Cardiac septum (tissue), 1 donor: ENCODE data around the gene PARN. TPM values are rescaled to one million over a fixed set of nuclear protein-coding genes. Genes with fewer than 3 reads are reported as not detected.
"Not testable (repeated sequence)": the region's sequence is repeated elsewhere in the genome, so short reads cannot be mapped to it uniquely, and the experiment has no call there.

Source experiments
- DNase-seq: peaks from one replicate; pipeline ENCODE4 v3.0.0-alpha.2; 2020; ENCODE audit warnings: low spot score
- intact Hi-C: fragments of 100-400 bp; cut with DNase I; formaldehyde crosslinking; loops from one replicate; pipeline ENCODE4 v1.14.0; 2022
- total RNA-seq: library from RNA; stranded (reverse); fragmentation: NEBNext Ultra II Directional; extraction: Animal tissue kit (Norgen Biotek cat#: 25700); gene quantifications from one replicate; pipeline ENCODE4 v1.2.1, GENCODE V29; 2021
- donor health status: DM: no; HTN: no; CAD: no.

PARN gene
- total RNA-seq, 1 donor from 2014 or later = 20.3 TPM

DNA sequence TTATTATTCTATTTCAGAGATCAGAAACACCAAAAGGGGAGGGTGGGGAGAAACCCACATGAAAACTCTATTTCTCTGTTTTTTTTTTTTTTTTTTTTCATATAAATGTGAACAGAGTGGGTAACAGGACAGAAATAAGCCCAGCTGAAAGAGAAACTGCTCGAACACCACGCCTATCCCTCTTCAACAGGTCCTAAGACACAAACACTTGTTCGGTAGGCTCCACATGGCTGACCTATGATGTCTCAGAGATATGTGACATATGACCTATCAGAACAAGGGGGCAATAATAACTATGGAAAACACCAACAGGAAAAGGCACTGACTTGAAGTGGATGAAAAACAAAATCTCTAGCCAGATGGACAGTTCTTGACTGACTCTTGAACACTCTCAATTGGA, 44.8 kb downstream of the PARN start:
- intact Hi-C loops = no loop called here
- no peak for DNase-seq

DNA sequence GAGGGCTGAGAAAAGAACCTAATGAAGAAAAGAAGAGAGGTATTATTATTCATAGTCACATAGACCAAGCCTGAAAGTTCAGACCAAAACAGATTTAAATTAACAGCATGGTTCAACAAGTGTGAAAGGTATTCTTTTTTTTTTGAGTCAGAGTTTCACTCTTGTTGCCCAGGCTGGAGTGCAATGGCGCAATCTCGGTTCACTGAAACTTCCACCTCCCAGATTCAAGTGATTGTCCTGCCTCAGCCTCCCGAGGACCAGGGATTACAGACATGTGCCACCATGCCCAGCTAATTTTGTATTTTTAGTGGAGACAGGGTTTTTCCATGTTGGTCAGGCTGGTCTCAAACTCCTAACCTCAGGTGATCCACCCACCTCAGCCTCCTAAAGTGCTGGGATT, 49.1 kb downstream of the PARN start:
- intact Hi-C loops = not testable (repeated sequence)

DNA sequence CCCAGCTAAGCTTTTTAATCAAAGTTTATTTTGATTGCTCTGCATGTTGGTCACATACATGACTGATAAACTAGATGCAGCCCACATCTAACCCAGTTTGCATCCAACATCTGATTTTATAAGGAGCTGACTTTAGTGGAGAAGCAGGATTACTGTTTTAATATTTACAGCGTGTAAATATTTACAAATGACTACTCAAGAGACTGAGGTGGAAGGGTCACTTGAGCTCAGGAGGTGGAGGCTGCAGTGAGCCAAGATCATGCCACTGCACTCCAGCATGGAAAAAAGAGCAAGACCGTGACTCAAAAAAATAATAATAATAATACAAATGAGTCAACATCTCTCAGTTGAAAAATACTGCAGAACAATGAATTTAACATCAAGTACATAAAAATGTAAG, 50.8 kb downstream of the PARN start:
- no peak for DNase-seq
- intact Hi-C loops = no loop called here

More for the DNA sequence above, 49.1 kb downstream of the PARN start:
- DNase-seq = not testable (repeated sequence)

DNA sequence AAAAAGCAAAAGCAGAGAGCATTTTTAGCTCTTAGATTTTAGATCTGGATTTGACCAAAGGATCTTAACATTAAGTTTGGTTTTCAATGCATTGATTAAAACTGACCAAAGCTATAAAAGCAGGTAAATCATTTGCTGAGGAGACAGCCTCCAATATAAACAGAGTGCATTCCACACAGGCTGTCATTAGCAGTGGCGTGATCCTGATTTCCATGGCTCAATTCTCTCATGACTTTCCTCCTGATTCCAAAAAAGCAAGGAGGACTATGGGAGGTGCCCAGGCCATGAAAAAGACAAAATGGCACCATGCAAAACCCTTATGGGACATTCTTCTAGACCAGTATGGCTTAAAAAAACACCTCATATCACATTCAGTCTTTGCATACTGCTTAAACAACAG, 53.5 kb downstream of the PARN start:
- intact Hi-C loops = no loop called here
- no peak for DNase-seq

DNA sequence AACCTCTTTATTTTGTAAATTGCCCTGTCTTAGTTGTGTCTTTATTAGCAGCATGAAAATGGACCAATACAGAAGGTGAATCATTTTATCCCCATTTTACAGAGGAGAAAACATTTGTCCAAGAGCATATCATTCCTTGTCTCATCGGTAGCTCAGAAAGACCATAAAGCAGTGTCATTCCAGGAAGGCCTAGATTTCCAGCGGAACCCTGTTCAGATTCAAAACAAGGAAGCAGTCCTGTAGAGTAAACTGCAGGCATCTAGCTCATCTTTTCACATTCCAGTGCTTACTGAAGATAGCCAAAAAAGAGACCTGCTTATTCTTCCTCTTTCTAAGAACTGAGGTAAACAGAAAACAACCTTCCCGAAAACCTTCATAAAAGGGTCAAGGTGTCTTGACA, 54.0 kb downstream of the PARN start:
- DNase-seq = no peak
- intact Hi-C loops = no loop called here

DNA sequence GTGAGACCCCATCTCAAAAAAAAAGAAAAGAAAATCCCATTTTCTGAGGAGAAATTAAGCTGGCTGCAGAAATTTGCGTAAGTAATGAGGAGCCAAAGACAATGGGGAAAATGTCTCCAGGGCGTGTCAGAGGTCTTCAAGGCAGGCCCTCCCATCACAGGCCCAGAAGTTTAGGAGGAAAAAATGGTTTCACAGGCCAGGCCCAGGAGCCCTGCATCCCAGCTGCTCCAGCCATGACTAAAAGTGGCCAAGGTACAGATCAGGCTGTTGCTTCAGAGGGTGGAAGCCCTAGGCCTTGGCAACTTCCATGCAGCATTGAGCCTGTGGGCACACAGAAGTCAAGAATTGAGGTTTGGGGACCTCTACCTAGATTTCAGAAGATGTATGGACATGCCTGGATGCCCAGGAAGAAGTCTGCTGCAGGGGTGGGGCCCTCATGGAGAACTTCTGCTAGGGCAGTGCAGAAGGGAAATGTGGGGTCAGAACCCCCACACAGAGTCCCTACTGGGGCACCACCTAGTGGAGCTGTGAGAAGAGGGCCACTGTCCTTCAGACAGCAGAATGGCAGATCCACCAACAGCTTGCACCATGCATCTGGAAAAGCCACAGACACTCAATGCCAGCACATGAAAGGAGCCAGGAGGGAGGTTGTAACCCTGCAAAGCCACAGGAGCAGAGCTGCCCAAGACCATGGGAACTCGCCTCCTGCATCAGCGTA, 55.2 kb downstream of the PARN start:
- intact Hi-C loops, DNase-seq: not testable (repeated sequence)

DNA sequence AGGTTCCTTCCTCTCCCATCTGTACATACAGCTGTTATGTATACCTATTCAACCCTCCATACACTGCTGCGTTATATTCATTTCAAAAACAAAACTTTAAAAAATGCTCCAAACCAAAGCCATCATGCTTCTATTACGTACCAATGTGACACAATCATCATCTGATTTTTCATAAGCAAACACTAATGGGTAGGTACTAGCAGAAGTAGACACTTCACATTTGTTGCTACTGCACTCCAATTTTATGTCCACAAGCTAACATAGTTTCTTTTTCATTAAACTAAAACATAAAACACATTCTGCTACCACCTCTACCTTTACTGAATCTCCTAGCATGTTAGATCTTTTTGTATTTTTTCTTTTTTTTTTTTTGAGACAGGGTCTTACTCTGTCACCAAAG, 57.5 kb downstream of the PARN start:
- intact Hi-C loops = no loop called here
- no peak for DNase-seq

DNA sequence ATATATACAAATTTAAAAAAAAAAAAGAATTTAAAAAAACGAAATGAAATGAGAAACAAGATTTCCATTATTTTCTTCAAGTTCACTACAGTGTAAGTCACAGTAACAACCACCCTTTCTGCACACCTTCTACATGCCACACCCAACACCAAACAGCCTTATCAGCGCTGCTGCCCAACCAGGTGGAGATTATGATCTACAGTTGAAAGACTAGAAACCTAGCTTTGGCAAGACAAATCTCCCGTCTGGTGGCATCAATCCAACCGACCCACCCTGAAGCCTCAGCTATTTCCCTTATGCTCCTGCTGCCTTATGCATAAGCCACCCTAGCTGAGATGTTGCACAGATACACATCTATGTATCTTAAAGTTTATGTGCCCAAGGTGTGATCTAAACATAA, 60.8 kb downstream of the PARN start:
- intact Hi-C loops = no loop called here
- DNase-seq = no peak

DNA sequence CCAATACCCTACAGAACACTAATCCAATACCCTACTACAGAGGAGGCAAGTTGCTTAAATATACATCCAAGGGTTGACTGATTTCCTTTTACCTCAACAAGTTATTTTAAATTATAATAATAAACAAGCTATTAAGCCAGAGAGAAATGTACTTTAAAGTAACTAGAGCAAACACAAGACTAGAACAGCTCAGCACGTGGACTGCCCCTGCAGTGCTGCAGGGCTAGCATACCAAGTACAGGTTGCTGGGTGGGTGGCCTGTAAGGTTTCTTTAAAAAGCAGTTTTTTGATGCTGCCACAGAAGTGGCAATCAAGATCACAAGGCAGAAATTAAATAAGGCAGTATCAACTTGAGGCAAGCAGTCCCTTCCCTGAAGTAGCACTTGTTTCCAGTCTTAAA, 63.5 kb downstream of the PARN start:
- DNase-seq = no peak
- intact Hi-C loops = no loop called here

DNA sequence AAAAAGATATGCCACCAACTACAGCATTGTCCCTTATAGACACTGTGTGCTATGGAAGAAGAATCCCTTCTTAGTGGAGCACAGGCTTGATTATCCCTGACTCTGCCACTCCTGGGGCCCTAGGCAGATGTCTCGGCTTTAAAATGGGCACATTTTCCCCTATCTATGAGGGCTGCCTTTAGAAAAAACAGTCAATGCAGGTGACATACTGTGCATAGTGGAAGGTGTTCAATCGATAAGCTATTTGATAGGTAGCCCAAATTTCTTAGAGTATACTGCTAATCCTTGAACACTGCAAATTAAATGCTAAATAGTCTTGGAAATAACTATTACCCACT, 64.4 kb downstream of the PARN start:
- DNase-seq = no peak
- intact Hi-C loops = no loop called here

DNA sequence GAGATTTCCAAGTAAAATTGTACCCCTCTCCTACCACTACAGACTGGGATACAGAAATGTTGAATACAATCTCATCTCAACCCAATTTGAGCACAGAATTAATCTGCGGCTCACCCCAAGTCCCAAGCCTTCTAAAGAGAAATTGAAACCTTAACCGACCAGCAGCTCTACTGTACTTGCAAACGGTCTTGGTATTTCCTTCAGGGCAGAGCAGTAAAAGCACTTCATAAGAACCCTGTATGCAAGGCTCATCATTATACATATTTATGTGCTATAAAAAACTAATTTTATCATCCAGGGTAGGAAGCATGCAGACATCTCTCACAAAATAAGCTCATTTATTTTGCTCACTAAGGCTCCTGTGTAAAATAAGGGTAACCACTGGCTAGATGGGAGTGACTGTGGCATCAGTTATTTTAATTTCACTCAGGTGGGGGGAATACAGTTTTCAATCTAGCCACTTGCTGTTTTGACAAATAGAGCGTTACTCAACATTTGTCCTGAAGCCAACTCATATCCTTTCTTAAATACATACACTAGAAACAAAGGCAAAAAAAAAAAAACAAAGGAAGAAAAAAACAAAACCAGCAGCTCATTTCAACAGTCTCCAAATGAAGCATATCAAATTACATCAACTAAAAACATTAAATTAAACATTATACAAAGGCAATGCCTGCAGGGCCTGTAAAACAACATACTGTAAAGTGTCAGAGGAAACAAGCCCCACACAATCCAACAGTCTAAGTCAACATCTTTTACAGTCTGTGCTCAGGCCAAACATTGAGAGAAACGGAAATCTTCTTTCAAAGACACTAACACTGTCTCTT, 65.0 kb downstream of the PARN start:
- no peak for DNase-seq
- intact Hi-C loops = no loop called here

DNA sequence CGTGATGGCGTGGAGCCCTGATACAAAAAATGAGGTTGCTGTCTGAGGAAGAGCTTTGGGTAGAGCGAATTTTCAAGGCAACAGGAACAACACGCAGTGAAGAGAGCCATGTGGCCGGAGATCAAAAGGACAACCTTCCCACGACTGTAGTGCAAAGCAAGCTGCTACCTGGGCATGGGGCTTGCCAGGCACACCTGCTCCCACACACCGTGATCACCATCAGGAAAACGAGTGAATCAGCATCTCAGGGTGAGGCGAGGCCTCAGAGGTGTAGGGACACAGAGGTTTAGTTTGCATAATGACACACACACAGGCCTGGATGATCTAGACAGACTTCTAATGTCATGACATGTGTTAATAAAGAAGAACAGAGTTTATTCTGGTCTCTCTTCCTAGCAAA, 65.7 kb downstream of the PARN start:
- intact Hi-C loops = no loop called here
- DNase-seq = no peak

DNA sequence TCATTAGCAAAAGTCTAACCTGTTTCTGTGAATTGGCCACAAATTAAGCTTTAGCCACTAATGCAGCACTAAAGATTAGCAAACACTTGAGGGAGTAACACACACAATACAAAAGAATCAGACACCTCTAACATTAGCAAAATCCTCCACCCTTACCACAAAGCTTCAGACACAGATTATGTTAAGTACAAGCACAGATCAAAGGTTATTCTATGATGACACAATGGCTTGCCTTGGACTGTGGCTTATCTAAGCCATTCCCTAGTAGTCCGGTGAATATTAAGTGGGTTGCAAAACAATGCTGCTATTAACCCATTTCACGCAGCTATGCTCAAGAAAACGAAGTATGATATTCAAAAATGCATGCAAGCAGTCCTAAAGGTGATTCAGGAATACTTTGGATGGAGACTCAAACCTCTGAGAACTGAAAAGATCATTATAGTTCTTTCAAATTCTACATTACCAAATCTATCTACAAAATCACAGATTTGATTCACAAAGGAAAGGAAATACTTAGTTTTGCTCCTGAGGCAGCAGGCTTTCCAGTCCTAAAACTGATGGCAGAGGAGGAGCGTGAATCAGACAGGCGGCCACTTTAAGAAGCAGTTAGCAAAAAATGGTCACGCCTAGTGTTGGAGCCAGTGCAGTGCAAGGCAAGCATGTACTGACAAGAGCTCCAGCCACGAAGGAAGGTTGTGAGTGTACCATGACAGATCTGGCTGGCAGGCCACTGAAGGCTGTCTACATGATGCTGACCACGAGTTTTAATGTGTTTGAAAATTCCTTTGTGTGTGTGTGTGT, 67.2 kb downstream of the PARN start:
- intact Hi-C loops = no loop called here
- DNase-seq = no peak

DNA sequence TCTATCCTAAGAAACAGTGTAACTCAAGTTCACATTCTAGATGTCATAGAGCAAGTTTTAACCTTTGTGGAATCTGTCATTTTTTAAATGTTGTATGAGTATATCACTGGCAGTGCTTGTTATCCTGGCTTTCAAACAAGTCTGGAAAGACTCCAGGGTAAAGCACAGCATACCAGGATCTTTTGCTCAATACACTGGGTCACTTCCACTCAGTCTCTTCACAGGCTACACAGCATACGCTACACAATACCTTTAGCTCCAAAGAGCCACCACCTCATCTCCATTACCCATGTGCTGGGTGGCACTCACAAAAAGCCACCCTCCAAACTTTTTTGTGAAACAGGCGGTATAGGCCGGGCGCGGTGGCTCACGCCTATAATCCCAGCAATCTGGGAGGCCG, 69.5 kb downstream of the PARN start:
- intact Hi-C loops = no loop called here

DNA sequence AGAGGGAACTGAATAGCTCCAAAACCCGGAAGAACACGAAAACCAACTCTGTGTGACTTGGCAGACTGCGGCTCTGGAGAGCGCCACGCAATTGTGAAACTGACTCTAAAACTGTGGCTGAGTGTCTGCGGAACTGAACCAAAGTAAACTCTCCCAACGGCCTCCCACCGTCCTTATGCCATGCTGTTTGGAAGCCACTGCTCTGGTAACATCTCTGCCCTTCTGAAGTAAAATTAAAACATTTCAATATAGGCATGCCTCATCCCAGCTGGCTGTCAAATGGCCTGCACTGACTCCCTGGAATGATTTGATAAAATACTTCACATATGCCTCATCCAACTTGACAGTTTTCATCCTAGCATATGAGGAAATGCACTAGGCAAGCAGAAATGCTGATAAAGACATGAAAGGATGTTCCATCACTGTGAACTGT, 70.2 kb downstream of the PARN start:
- no peak for DNase-seq
- intact Hi-C loops = no loop called here

More for the DNA sequence above, 69.5 kb downstream of the PARN start:
- no peak for DNase-seq

DNA sequence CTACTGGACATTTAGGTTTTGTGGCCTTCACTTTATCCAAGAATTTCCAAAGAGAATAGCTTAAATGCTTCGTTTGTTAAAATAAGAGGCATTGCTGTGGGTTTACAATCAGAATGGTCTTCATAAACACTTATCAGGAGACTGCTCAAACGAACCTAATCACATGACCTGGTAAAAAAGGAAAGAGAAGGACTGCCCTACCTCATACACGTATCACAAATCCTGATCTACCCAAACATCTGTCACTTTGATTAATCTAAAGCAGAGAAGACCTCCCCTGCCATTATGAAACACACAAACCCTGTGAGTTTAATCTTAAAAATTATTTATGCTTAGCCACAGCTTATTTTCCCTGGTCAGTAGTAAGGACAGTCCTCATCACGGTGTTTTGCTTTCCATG, 76.6 kb downstream of the PARN start:
- no peak for DNase-seq
- intact Hi-C loops = no loop called here

DNA sequence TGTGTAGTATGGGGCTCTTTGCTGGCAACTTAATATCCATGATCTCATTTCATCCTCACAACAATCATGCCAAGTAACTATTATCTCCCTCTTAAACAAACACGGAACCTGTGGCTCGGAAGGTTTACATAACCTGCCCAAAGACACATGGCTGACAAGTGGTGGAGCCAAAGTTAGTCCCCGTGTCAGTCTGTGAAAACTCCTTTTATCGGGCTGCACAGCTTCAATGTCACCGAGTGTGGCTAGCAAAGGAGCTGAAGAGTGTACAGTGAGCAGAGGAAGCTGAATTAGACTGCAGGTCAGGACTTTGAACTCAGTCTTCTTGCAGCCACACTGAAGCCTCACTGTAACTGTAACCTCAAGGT, 80.3 kb downstream of the PARN start:
- intact Hi-C loops = no loop called here
- no peak for DNase-seq

DNA sequence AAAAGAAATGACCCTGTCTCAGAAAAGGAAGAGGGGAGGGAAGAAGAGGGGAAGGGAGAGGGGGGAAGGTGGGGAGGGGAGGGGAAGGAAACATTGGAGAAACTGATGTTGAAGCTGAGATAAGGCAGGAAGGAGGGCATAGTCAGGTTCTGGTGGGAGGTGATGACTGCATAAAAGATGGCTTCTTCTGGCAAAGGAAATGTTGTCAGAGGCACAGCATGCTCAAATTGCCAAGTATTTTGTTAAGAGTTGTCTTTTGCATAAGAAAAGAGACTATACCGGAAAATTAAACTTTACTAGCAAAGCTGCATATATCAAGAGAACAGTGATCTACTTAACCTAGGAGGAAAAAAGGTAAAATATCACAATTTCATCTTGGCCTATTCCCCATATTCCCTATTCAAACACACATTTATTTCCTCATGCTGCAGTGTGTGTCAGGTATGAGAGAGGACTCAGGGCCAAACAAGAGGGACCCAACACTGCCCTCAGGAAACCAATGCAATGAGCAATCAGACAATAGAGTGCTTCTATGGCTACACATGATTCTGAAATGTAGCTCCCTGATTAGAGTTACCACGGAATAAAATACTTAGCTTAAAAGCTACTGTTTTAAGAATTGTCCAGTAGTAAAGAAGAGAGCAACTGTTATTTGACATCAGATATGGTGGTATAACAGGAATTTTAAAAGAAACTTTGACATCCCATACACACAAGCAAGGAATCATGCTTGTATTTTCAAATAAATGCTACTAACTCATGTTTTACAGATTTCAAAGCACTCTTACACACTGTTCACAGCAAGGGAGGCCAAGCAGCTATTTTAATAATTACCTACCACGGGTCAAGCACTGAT, 80.9 kb downstream of the PARN start:
- intact Hi-C loops = no loop called here
- no peak for DNase-seq

DNA sequence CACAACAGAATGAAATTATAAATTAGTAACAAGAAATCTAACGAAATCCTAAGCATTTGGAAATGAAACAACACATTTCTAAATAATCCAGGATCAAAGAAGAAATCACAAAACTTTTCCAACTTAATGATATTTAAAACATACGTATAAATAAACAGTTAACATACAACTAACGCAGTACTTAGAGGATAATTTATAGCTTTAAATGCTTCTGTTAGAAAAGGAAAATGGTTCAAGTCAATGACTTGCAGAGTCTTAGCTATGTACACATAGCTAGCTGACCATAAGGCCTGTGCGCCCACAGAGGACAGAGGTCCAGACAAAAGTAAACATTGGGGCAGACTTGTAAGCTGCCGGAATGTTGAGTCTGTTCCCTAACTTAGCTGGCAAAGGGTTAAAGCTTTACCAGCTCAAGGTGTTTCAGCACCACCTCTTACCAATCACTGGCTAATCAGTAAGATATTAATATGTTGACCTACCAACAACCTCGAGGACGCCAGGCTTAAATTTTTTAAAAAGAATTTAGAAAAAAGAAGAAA, 84.6 kb downstream of the PARN start:
- DNase-seq = no peak

More for the DNA sequence above, 84.6 kb downstream of the PARN start:
- intact Hi-C loops = no loop called here
